Left ventricle myocardium superior (tissue), 1 donor: ENCODE measurements around the gene SLIT3. TPM values are rescaled to one million over a fixed set of nuclear protein-coding genes. Genes with fewer than 3 reads are reported as not detected.

Experiments
- ATAC-seq: fragments of 200-7000 bp; cut with Tn5 transposase; one replicate; pipeline ENCODE4 v1.9.1; 2020; ENCODE audit warnings: mild to moderate bottlenecking, moderate library complexity
- DNase-seq: peaks from one replicate; pipeline ENCODE4 v3.0.0-alpha.2; 2020
- intact Hi-C: fragments of 100-400 bp; cut with micrococcal nuclease; formaldehyde crosslinking; loops from one replicate; pipeline ENCODE4 v1.11.0; 2022
- total RNA-seq: library from RNA; stranded (reverse); fragmentation: NEBNext Ultra II Directional; extraction: Animal tissue kit (Norgen Biotek cat#: 25700); gene quantifications from one replicate; pipeline ENCODE4 v1.2.1, GENCODE V29; 2021
- donor health status: DM: no; HTN: yes; CAD: no; lungs with severe emphysema.

Gene SLIT3
- total RNA-seq, 1 donor from 2014 or later = 8.4 TPM

DNA sequence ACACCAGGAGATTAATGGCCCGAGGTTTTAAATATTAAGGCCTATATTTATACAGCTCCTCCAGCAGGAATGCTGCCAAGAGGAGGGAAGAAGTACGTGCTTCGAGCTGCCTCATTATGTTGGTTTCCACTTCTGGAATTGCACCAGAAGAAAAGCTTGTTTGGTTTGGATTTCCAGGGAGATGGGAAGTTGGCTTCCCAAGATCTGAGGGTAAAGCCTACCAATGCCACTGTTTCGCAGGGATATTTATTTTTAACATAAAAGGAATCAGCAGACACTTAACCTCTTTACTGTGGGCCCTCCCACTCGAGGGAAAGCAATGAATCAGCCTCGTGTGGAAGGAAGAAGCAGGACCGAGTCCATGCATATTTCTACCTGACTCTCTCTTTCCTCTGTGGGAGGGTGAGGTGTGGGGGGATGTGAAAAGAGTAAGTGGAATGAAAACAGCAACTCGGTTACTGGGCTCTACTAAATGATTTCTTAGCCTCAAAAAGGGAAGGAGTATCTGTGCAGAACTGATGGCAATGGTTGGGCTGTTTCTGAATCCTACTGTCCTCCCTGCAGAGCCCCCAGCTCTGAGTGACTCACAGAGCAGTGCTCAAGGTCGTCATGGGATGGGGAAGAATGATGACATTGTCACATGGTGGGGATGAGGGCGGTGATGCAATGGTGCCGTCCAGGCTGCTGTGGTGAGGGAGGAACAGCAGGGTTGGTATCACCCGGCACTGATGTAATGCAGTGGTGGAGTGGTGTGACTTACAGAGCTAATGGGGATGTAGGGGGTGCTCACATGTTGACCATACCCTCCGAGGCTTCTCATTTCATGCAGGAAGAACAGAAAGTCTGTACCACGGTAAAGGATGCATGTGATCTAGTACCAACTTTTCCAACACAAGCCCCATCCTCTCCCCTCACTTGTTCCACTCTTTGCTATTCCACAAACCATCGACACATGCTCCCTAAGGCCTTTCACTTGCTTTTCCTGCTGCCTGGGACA is 506.8 kb downstream of the SLIT3 start:
- DNase-seq = no peak
- peak; percentile 55 for ATAC-seq
- intact Hi-C loops = no loop called here

DNA sequence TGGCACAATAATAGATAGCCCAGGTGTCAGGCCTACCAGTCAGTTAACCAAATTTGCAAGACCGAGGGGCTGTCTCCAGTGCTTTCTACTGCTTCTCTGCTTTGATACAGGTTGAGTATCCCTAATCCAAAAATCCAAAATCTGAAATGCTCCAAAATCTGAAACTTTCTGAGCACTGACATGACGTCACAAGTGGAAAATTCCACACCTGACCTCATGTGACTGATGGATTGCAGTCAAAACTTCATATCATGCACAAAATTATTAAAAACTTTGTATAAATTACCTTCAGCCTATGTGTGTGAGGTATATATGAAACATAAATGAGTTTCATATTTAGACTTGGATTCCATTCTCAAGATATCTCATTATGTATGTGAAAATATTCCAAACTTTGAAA is 508.3 kb downstream of the SLIT3 start:
- ATAC-seq = no peak
- intact Hi-C loops = no loop called here

DNA sequence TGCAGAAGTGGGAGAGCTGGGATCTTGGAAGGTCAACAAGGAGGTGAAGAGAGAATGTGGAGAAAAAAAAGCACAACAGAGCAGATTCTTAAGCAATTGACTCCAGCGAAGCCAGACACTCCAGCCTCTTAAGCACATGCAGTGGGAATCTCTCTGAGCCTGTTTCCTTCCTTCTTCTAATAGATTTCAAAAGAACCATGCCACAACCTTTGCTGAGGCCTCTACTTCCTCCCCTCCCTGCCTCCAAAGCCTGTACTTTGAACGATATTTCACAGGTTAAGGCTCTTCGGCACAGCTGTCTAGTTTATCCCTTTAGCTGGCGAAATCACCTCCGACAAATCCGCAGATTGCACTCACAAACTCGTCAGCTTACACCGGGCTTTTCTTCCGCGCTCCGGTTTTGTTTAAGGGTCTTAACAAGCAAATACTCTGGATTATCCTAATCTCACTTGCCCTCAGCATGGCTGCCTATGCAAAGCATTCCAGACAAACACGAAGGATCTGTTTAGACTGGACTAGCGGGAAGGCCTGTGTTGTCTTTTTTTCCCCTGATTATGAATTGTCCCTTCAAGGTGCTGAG is 510.2 kb downstream of the SLIT3 start:
- intact Hi-C loops = no loop called here
- ATAC-seq (no peak), DNase-seq (no peak)

More for the DNA sequence above, 508.3 kb downstream of the SLIT3 start:
- DNase-seq = no peak

DNA sequence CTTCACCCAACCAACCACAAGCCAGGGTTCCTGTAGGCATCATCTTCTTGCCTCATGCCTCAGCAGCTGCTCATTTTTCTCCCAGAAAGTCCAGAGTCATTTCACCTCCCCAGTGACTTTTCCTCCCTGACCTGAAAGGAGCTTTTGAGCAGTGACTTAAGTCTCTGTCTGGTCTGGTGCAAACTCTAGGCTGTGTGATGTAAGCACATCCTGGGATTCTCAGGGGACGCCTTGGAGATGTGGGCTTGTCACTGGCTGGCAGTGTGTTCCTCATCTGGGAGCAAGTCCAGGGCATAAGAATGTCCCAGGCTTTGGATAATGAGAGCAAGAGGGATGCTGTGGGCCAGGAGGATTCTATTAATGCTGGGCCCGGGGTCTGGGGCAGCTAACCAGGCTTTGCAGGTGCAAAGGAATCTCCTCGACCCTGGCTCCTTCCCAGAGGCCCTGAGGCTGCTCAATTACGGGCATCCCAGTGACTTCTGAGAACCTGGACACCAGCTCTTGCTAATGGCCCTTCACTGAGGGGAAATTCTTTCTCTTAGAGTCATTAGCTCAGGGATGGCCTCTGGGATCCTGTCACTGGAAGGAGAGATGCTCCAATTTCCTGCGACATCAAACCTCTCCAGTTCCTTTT is 510.8 kb downstream of the SLIT3 start:
- ATAC-seq = no peak
- intact Hi-C loops = no loop called here
- no peak for DNase-seq

DNA sequence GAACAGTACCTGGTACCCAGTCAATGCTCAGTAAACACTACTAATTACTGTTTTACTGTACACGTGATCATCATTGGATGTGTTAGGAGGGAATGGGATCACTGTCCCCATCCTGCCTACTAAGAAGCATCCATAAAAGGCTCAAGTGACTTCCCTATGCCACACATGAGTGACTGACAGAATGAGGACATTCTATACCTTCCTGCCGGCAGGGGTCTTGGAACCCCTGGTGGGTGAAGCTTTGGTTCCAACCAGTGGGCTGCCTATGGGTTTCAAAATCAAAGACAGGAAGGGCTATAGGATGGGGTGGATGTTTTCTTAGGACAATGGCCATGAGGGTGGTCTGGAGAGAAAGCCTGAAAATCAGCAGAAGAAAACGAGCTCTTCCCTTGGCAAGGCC is 512.2 kb downstream of the SLIT3 start:
- intact Hi-C loops = no loop called here
- no peak for DNase-seq
- no peak for ATAC-seq

DNA sequence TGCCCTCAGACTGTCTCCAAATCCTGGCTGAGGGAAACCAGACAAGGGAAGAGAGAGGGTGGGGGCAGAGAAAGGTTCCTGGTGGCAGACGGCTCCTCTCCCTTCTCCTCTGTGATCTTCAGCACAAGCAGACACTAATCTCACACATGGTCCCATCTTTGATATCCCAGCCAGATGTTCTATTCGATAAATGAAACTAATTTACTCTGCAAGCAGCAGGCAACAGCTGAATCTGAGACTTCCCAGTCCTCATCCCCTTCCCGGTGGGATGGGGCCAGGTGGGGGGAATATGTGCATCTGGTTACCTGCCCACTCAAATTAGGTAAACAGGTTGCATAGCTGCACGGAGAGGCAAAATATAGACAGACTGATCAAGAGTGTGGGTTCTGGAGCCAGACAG is 512.8 kb downstream of the SLIT3 start:
- intact Hi-C loops = no loop called here
- ATAC-seq = no peak
- no peak for DNase-seq

DNA sequence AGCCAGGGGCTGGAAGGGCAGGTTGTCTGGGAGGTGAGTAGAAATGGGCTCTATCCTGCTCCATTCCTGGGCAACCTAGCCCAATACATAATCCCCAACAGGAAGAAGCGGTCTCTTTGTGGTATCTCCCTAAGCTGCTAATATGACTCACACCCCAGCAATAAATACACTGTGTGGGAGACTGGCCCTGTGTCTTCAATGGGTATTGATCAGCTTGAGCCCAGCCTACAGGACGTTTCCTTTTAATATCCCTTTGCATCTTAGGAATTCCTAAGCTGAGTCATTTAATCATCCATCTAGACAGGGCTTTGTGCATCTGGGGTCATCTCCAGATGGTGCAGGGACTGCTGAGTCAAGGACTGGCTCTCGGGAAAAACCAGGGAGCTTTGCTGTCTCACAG is 514.8 kb downstream of the SLIT3 start:
- intact Hi-C loops = no loop called here
- no peak for DNase-seq
- no peak for ATAC-seq

DNA sequence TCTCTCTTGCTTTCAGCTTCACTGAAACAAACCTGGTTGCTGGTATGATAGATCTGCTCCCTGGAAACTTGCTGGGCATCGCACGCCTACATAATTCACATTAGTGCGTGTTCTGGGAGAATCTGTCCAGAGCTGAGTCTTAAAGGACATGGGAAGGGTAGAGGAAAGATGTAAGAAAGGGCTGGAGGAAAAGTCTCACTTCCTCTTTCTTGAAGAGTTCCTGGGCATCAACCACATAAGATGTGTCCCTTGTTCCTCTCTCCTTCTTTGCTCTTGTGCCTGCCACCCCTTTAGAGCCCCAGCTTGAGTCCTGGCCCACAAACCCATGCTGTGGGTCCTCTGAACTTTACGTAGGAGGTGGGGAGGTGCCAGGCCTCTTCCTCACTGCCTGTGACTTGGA is 516.5 kb downstream of the SLIT3 start:
- intact Hi-C loops = no loop called here
- ATAC-seq (no peak), DNase-seq (no peak)

DNA sequence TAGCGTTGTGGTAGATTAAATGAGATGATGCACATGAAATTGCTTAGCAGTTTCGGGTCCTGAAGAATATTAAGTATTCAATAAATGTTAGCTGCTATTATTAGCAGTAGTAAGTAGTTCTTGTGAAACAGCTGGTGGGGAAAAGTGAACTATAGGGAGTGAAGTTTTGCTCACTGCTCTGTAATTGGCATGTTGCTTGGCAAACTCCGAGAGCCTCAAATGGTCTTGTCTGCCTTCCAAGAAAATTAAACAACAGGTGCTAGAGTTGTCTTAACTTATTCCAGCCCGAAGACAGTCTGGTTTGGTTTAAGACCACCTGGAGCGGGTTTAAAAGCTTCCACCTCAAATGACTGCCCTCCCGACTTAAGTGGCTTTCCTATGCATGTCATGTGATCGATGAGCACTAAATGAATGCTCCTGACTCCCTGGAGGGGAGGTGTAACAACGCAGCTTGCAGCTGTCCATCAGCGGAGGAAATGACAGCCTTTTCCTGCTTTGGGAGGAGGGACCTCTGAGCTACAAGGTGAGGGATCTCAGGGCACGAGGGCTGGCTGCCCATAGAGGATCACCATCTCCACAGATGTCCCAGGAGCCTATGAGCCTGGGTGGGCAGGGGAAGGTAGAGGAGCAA is 518.9 kb downstream of the SLIT3 start:
- intact Hi-C loops = no loop called here
- ATAC-seq (no peak), DNase-seq (no peak)

DNA sequence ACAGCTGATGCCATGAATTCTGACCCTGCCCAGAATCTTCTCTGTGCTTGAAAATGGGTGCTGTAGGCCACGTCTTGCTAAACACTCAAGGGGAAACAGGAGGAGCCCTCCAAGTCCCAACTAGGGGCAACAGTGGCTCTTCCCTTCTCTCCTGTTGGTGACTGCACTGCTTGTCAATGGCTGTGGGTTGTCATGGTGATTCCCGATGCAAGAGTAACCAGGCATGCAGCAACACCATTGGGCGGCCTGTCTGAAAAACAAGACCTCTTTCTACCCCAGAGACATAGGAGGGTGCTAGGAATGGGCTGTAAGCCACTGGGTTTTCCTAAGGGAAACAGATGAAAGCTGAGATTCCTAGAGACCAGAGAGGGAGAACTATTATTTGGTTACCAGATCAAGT is 520.1 kb downstream of the SLIT3 start:
- ATAC-seq = no peak
- no peak for DNase-seq
- intact Hi-C loops = no loop called here

DNA sequence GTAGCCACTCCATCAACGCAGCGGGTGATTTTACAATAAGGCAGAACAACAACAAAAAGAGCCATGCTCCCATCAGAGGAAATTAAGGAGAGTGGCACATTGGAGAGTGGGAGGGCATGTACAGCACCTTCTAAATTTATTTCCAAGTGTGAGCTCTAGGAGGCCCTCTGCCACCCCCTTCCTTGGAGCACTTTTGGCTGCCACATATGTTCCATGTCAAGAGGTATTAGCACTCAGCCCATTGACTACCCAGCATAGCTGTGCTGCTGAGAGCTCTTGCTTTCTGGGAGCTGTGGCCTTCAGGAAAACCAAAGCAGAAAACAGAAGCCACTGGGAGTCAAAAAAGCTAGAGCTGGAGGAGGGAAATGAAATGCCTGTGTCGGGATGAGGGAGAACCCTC is 521.6 kb downstream of the SLIT3 start:
- DNase-seq = no peak
- intact Hi-C loops = no loop called here
- ATAC-seq = peak; percentile 92

DNA sequence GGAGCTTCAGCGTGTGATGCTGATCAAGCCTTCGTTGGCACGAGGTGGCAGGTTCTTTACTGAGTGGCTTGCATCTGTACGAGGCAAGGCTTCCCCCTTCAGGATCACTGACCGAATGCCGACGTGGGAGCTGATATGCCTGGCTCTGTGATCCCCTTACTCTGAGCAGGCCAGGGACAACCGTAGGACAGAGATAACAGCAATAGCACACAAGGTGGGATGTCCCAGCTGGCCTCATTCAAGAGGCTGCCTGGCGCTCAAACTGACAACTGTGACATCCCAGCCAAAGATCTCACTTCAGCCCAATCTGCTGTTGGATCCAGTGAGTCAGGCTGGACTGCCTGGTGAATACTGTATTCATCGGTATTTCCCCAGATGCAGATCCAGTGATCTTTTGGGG is 522.4 kb downstream of the SLIT3 start:
- DNase-seq (no peak), ATAC-seq (peak; percentile 40)
- intact Hi-C loops = no loop called here

DNA sequence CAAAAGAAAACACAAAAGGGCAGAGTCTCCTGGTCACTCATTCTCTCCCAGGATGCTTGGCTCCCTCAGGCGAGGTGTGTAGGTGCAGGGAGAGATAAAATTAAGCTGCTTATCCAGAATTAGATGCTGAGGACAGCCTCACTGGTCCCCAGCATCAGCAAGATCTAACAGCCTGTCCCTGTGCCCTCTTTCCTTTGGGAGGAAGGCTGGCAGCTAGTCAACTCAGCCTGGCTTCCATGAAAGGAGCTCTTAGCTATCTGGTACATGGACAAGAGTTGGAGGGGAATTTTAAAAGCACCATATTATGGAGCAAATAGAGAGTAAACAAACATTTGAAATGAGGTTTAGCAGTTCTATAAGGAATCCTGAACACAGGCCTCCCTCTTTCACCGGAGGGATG is 523.3 kb downstream of the SLIT3 start:
- intact Hi-C loops = no loop called here

DNA sequence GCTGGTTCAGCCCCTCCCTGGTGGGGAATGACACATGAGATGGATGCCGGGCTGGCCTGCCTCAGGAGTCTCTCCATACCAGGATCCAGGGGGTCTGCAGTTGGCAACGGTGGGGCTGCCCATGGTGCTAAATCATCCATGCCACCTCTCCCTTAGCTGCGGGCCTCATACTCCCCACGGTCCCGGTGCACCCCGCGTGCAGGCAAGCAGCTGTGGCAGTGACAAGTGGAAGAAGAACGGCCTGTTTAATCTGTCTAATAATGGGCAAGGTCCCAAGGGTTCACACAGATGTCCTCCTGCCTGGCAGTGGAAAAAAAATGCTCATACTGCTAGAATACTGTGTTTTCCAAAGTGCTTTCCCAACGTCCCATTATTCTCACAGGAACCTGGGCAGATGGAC is 524.9 kb downstream of the SLIT3 start:
- ATAC-seq (no peak), DNase-seq (no peak)
- intact Hi-C loops = no loop called here

More for the DNA sequence above, 523.3 kb downstream of the SLIT3 start:
- DNase-seq = no peak
- no peak for ATAC-seq

DNA sequence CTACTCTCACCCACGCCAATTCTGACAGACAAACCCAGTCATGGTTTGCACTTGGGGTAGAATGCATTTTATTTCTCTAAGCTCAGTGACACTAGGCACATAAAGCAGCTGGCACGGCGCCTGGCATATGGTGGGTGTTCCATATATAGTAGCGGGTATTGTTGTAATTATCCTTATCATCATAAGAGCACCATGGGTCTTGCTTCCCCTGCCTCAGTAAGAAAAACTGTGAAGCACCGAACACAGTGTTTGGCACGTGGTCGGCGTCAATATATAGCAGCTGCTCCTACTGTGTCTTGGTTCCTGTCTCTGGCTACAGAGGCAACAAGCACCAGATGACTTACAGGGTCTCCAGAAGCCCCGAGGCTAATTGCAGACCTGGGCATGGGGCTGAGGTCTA is 527.7 kb downstream of the SLIT3 start:
- no peak for DNase-seq
- intact Hi-C loops = no loop called here
- no peak for ATAC-seq

DNA sequence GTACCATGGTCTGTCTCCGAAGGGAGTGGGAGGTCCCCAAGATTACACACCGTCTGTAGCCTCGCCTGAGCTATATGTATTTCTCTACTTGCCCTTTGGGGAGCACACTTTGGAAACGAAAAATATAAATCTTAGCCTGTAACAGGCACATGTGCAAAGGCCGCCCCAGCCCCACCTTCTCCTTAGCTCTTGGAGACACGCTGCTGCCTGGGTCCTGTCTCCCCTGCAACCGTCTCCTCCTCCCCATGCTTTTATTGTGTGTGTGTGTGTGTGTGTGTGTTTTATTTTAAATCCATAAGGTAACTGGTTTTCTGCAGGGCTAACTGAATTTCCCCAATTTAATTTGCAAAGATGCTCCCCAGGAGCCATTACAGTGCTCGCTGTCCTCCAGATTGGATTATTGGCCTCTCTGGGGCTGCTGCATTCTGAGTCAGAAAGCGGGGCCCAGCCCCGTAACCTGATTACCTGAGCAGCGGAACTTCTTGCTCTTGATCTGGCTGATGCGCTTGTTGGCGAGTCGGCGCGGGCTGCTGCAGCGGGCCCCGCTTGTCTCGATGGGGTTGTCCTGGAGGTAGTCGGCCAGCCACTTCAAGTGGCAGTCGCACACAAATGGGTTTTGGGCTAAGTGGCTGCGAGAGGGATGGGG is 528.5 kb downstream of the SLIT3 start:
- intact Hi-C loops = no loop called here
- no peak for DNase-seq
- no peak for ATAC-seq

DNA sequence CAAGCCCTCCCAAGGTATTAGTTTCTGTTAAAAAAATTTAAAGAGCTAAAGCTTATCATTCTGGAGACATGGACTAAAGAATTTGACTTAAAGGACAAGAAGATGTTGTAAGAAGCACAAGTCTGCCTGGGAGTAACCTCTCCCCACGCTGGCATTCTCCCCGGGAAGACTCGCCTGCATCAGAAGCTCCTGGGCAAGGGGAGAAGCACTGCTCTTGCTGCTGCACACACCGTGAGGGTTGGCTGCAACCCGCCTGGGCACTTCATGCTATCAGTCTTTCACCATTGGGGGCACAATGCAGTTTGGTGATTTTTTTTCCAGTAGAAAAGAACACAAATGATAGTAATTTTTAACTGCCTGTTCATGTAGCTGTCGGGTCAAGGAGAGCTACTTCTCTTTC is 529.3 kb downstream of the SLIT3 start:
- intact Hi-C loops = no loop called here
- no peak for DNase-seq
- no peak for ATAC-seq

DNA sequence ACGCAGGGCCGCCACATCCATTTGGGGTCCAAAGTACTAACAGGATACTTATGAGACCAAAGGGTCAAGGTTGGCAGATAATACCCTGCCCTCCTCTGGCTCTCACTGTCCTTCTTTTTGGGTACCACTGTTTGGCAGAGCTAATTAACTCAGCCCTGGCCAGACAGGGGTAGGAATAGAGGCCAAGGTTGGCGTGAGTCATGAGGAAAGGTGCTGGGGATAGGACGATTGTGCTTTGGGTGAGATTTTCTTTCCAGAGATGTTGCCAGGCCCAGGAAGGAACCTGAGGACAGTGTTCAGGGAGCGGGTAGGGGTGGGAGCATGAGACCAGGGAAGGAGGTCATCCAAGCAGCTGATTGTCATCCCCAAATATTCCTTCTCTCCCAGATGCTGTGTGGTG is 529.9 kb downstream of the SLIT3 start:
- no peak for ATAC-seq
- DNase-seq = no peak
- intact Hi-C loops = no loop called here

DNA sequence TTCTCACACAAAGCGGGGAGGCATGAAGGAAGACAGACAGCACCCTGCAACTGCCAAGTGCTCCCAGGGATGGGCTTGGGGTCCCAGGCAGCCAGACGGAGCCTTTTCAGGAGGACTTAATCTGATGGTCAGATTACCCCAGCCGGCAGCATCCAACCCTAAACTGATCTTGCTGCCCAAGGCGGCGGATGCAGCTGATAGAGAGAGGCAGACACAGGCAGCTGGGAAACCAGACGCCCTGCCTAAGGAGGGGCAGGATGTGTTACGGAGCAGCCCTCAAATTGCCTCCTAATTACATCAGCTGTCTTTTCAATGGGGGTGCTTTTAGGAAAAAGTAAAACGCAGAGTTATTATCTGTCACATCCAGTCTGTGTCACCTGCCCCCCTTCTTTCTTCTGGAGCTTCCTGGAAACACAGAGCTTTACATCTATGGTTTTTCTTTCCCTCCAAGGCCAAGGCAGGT is 530.9 kb downstream of the SLIT3 start:
- DNase-seq = no peak
- intact Hi-C loops = no loop called here
- ATAC-seq = no peak
